HG03520 (cell line): Measurements from ENCODE around the gene RAD23B.
A peak's percentile ranks its signal among the peaks of the same experiment; 100 is the strongest.
"Not testable (repeated sequence)": the region's sequence is repeated elsewhere in the genome, so short reads cannot be mapped to it uniquely, and the experiment has no call there.

Experiments
- ATAC-seq: cut with Tn5 transposase; IDR thresholded peaks from one replicate; pipeline ENCODE4 v1.9.1; 2021; ENCODE audit warnings: mild to moderate bottlenecking, moderate library complexity; ENCODE audit not compliant: unreplicated experiment

Gene RAD23B

DNA sequence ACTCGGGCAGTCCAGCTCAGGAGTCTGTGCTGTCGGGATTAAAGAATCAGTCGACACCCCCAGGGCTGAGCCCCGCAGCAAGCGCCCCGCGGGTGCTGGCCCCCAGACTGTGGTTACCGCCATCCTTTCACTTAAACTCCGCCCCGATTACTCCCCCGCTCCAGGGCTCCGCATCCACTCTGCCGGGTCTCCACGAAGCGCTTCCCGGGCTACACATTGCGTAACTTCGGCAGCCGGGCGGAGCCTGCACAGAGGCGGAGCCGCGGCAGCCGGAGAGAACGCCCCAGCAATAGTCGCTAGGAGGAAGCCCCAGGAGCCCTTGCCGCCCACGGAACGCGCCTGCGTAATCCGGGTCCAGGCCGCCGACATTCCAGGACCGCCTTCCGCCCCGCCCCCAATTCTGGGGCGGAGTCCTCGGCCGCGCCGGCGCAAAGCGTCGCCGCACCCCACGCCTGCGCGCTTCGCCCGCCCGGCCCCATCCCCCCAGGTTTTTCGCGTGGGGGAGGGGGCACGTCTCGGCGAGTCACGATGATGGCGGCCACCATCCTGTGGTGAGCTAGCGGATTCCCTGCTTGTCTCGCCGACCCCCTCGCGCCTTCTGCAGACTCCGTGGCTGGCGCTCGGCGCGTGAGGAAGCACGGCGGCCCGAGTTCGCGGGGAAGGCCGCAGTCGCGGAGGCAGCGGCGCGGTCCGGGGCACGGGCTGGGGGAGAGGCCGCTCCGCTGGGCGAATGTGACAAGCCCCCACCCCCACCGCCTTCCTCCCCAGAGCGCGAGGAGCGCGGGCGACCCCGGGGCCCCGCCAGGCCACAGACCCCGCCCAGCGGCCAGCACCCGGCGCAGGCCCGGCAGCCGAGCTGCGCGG lies at the start of gene RAD23B:
Gene RAD23B, plus strand, starts transcription at position 521 of the 864 bp plus-strand sequence. CDS start 351 bp downstream, outside the sequence.
- ATAC-seq = peak; percentile 83

DNA sequence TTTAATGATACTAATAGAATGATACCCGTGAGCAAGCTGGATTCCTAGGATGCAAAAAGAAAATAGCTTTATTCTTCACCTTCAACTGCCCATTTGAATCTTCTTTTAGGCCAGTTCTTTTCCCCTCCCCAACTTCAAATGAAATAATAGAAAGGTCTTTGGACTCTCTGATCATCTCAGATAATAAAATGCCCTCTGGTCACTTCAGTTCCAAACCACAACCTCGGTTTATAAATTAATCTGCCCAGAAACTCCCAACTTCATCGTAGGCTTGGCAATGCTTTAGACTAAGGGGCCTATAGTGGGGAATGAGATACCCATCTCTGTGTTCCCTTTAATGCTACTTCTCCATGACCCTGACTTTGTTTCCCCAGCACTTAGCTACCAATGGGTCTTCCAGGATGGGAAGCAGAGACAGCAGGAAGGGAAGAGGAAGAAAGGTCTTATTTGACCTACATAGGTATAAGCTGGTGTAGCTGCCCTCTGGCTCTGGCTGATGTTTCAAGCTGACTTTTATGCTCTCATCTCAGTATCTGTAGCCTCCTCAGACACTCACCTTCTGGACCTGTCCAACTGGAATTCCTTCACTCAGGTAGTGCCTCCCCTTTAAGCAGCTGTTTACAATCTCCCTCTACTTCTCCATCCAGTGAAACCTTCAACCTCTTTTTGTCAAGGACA lies 47.2 kb upstream of the RAD23B start:
- ATAC-seq = no peak

DNA sequence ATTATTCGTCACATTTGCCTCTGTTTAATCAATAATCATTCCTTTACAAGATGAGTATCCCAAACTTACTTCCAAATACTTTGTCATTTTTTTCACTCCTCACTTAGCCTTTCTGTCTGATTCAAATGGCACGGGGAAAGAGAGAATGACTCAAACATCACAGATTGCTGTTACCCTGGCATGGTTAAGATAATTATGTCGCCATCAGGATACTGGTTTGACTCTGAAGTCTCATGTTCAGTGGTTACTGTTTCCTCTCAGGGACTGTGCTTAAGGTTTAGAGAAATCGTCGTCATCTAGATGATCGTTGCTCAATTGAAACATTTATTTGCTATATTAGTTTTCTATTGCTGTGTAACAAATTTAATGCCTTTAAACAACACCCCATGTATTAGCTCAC lies 45.2 kb upstream of the RAD23B start:
- no peak for ATAC-seq

DNA sequence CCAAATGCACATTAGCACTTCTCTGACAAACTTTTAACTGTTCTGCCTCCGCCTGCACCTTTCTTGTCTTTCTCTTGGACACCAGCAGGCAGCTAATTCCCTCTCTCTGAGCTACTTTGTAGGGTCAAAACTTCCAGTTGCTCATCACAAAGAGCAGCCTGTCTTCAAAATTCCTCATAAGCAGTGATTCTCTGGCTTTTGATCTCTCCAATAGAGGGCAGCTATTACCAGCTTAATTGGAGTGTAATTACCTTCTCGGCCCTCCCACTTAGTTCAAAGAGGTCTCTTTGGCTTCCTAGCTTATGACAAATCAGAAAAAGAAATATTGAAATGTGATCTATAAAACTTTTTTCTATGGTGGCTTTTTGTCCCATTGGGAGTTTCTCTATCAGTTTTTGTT lies 43.6 kb upstream of the RAD23B start:
- no peak for ATAC-seq

DNA sequence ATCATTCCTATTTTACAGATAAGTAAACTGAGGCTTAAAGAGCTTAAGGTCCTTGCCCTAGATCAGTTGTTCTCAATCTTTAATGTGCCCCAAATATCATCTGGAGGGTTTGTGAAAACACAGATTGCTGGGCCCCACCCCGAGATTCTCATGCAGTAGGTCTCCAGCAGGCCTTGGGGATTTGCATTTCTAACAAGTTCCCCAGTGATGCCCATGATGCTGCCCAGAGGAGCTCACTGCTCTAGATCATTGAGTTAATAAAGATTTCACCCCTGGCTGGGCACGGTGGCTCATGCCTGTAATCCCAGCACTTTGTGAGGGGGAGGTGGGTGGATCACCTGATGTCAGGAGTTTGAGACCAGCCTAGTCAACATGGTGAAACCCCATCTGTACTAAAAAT lies 42.8 kb upstream of the RAD23B start:
- no peak for ATAC-seq

DNA sequence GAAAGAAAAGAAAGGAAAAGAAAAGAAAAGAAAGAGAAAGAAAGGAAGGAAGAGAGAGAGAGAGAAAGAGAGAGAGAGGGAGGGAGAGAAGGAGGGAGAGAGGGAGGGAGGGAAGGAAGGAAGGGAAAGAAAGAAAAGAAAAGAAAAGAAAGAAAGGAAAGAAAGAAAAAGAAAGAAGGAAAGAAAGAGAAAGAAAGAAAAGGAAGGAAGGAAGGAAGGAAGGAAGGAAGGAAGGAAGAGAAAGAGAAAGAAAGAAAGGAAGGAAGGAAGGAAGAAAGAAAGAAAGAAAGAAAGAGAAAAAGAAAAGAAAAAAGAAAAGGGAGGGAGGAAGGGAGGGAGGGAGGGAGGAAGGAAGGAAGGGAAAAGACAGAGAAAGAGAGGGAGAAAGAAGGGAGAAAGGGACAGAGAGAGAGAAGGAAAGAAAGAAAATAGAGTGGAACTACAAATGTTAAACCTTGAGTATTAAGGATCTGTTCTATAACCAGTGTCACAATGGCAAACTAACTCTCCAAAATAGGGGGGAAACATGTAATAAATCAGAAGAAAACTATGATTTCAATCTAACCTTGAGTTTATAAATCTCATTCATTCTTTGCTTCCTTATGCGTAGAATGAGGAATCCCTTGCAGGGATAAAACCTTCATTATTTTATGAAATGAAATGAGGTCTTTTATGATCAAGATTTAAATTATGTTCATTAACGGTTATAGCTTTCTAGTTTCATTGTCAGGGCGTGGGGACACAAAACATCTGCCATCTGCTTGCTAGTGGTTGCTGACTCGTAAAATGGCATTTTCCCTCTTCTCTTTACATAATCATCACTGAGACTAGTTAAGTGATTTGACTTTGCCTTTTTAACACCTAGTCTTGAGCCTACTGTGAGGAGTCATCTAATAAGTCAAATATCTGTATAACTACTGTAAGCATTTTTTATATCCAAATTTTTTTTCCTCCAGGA lies 40.7 kb upstream of the RAD23B start:
- no peak for ATAC-seq

DNA sequence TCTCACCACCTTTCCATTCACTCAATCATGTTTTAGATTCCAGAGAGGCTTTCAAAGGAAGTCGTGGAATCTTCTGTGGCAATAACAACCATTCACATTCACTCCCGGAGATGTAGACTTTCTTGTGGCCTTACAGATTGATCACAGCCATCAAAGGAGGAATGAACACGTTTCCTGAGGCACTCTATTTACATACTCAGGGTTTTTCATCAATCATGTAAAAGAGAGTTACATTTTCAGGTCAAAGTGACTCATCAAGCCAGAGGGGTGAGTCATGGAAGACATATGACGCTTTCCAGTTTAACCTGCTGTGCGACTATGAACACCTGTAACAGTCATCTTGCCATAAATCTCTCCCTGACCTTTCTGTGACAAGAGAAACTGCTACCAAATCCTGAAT lies 39.3 kb upstream of the RAD23B start:
- ATAC-seq = no peak

DNA sequence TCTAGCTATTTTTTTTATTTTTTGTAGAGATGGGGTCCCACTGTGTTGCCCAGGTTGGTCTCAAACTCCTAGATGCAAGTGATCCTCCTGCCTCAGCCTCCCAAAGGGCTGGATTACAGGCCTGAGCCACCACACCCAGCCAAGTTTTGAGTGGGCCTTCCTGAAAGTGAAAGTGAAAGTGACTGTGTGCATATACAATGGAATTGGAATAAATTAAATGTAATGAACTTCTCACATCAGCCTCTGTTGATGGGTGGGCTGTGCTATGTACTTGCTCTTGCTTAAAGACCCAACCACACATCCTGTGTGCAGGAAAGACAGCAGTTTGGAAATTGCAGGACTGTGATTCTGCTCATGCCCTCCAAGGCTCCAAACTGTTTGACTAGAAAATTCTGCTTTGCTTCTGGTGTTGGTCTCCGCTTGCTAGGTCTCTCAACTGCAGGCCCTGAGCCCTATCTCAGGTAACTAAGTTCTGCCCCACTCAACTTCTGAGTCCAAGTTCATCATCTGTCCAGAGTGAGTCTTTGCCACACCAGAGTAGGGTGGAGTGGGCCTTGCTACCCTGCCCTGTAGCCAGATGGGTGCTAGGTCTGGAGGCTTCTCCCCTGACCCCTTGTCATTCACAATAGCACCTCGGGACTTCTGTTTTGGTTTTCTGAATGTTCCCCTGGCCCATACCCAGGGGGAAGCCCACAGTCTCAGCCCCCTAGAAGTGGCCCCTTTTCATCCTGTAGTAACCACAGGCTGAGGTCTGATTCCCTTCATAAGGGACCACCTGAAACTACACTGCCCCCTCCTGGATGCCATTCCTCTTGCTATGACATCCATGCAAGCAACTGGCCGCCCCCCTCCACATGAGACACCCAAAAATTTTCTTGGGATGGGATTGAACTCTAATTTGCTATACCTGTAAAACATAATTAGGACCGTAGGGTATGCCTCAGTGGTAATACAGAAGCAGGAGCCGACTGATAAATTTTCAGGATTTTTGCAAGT lies 36.5 kb upstream of the RAD23B start:
- ATAC-seq = no peak

DNA sequence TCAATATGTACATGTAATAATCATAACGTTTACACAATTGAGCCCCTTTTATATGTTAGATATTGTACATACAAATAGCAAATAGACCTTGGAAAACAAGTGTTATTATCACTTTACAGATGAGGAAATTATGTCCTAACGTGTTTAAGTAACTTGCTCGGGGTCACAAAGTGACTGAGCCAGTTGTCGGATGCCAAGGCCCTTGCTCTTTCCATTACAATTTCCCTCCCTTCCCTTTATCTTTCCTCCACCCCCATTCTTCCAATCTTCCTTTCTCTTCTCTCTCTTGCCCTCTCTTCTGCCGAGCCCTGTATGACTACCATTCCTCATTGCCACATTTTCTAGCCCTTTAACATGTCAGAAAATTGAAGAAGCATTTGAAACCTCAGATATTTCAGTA lies 34.4 kb upstream of the RAD23B start:
- ATAC-seq = no peak

DNA sequence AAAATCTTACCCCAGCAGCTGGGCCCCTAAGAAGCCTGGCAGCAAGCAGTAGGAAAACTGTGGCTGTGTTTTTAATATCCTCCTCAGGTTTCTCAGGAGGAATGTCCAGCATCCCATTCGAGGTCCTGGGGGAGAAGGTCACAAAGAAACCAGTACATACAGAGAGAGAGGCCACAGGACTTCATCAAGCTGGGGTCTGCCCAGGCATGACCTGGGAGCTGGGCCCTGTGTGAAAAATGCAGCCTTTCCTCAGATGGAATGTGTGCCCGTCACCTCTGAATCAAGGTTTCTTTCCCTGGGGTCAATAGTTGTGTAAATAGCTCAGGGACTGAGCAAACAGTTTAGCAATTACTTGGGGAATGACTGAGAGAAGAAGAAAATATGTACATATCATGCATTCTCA lies 33.9 kb upstream of the RAD23B start:
- no peak for ATAC-seq

DNA sequence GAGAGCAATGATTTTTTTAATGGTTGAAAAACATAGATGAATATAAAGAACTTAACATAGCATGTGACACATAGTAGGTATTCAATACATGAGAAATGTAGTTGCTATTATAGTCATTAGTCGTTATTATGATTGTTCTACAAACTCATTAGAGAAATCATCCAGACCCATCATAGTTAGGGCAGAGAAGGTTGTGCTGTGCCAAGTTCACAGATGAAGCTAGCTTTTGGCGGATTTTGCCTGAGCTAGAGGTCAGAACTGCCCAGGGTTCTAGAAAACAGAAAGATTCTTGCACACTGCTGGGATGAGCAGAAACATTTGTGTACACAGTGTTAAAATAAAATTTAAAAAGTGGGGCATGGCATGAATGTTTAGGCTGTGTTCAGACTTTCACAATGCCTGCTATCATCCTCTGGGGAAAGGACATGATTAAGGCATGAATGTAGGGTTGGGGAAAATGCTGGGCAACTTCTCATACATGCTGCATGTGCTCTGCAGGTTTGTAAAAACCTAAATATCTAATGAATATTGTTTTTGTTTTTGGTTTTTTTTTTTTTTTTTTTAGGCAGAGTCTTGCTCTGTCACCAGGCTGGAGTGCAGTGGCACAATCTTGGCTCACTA lies 33.3 kb upstream of the RAD23B start:
- no peak for ATAC-seq

DNA sequence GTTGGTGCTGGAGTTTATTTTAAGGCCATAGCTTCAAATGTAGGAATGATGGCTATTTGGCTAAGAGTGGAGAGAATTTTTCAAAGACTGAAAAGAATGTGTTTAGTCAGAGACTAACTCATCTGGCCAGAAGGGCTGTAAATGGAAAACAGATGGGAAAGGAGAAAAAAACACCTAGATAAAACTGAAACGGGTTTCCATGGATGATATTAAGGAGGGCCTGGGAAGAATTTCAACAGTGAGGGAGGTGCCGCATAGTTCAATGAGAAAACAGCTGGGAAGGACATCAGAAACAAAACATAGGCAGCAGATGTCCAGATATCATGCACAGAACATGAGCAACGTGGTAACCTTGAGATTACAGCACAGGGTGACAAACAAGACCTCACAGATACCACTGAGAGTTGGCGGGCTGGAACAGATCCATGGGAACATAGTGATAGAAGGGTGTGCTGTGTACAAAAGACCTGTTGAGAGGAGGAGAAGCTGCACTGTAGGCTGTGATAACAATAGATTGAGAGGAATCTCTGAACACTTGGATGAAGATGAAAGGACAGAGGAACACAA lies 31.2 kb upstream of the RAD23B start:
- no peak for ATAC-seq

DNA sequence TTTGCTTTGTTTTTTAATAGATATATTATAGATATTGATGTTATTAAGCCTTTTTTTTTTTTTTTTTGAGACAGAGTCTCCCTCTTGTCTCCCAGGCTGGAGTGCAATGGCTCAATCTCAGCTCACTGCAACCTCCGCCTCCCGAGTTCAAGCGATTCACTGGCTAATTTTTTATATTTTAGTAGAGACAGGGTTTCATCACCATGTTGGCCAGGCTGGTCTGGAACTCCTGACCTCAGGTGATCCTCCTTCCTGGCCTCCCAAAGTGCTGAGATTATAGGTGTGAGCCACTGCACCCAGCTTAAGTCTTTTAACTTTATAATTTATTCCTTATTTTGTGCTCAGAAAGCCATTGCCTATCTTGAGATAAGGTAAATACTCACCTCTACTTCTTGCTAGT lies 24.2 kb upstream of the RAD23B start:
- no peak for ATAC-seq

DNA sequence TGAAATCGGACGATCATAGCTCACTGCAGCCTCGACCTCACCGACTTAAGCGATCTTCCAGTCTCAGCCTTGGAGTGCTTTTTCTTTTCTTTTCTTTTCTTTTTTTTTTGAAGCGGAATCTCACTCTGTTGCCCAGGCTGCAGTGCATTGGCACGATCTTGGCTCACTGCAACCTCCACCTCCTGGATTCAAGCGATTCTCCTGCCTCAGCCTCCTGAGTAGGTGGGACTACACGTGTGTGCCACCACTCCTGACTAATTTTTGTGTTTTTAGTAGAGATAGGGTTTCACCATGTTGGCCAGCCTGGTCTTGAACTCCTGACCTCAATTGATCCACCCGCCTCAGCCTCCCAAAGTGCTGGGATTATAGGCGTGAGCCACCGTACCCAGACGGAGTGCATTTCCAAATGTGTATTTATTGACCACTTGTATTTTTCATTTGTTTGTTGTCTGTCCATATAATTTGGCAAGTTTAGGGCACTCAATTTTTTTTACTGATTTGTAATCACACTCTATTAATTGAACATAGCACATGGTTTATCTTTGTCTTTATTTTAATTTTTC lies 23.2 kb upstream of the RAD23B start:
- not testable (repeated sequence) for ATAC-seq

DNA sequence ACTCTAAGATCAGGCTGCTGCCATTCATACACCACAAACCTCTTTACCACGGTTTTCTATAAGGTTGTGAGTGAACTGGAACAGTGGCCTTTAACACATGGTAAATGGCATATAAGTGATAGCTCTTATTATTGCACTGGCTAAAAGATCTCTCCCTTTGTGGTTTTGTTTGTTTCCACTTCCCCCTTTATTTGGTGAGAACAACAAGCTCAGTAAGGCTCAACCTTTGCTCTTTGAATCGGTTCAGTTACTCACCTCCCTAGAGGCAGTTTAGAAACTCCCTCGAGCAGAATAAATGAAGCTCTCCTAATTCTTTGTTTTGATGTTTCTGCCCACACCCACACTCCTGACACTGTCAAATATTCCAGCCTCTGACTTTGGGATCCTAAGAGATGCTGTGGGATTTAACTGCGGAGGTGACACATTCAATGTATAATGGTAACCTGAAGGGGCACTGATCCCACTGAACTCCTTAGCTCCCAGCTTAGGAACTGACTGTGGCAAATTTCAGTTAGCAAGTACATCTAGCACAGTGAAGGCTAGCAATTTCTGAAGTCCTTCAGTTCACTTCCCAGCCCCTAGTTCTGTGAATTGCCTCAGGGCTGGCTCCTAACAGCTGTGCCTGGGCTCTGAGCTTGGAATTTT lies 22.5 kb upstream of the RAD23B start:
- ATAC-seq = peak; percentile 99

DNA sequence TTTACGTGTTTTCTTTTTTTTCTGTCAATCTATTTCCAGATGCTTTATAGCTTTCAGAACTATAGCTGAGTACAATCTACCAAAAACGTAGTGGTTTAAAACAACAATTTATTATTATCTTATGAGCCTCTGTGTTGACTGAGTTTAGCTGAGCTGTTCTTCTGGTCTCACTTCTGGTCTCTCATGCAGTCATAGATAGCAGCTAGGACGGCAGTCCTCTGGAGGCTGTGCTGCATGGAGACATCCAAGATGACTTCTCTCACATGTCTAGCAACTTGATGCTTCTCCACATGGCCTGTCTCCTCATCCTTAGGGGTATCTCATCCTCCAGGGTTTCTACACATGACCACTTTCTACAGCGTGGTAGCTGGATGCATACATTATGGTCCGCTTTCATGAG lies 22.0 kb upstream of the RAD23B start:
- ATAC-seq = no peak

DNA sequence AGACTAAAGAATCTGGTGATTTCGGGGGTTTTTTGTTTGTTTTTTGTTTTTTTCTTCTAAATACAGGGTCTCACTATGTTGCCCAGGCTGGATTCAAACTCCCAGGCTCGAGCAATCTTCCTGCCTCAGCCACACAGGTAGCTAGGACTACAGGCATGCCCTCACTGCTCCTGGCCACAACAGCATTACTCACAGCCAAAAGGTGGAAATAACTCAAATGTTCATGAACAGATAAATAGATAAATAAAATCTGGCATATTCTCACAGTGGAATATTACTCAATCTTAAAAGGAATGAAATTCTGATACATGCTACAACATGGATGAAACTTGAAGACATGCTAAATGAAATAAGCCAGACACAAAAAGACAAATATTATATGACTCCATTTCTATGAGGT lies 19.8 kb upstream of the RAD23B start:
- no peak for ATAC-seq

DNA sequence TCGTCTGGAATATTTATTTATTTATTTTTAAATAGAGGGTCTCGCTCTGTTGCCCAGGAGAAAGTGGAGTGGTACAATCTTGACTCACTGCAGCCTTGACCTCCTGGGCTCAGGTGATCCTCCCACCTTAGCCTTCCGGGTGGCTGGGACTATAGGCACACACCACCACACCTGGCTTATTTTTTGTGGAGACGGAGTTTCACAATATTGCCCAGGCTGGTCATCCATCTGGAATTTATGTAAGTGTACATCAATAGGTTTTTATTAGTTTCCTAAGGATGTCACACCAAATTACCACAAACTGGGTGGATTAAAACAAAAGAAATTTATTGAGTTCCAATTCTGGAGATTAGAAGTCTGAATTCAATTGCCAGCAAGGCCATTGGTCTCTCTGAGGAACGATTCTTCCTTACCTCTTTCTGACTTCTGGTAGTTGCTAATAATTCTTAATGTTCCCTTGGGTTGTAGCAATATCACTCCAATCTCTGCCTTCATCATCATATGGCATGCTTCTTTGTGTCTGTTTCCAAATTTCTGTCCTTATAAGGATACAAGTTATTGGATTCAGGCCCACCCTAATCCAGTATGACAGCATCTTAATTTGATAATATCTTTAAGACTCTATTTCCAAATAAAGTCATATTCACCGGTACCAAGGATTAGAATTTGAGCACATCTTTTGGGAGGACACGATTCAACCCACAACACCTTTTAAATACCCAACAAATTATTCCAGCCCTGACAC lies 16.3 kb upstream of the RAD23B start:
- ATAC-seq = no peak
